Endothelial cell (in vitro differentiated cells): ENCODE measurements around the gene DUOX1. TPM values are rescaled to one million over a fixed set of nuclear protein-coding genes. Genes with fewer than 3 reads are reported as not detected.

Experiments used
- DNase-seq: peaks from one replicate; pipeline ENCODE4 v3.0.0; 2021; ENCODE audit warnings: low spot score
- H3K27ac Mint-ChIP-seq: one replicate; pipeline ENCODE4 v1.8.0; 2021; ENCODE audit warnings: mixed read lengths, inconsistent platforms; ENCODE audit not compliant: unreplicated experiment
- H3K27me3 Mint-ChIP-seq: one replicate; pipeline ENCODE4 v1.8.0; 2021; ENCODE audit warnings: mild to moderate bottlenecking, moderate library complexity, mixed read lengths, inconsistent platforms; ENCODE audit not compliant: unreplicated experiment
- H3K36me3 Mint-ChIP-seq: one replicate; pipeline ENCODE4 v1.8.0; 2021; ENCODE audit warnings: mild to moderate bottlenecking, low read depth, mixed read lengths, inconsistent platforms; ENCODE audit not compliant: unreplicated experiment
- H3K4me1 Mint-ChIP-seq: one replicate; pipeline ENCODE4 v1.8.0; 2021; ENCODE audit warnings: mild to moderate bottlenecking, mixed read lengths, inconsistent platforms; ENCODE audit not compliant: unreplicated experiment
- H3K4me3 Mint-ChIP-seq: one replicate; pipeline ENCODE4 v1.8.0; 2021; ENCODE audit warnings: mild to moderate bottlenecking, mixed read lengths, inconsistent platforms; ENCODE audit not compliant: unreplicated experiment
- H3K9me3 Mint-ChIP-seq: one replicate; pipeline ENCODE4 v1.8.0; 2021; ENCODE audit warnings: mixed read lengths, inconsistent platforms; ENCODE audit not compliant: unreplicated experiment
- CTCF ChIP-seq: fragments of 200-600 bp; sonication (generic); IDR thresholded peaks from one replicate; pipeline ENCODE4 v1.5.0; 2021; ENCODE audit warnings: antibody characterized with exemption; ENCODE audit not compliant: unreplicated experiment
- total RNA-seq: library from RNA; stranded (reverse); fragmentation: NEBNext Ultra II Directional; extraction: Animal tissue kit (Norgen Biotek cat#: 25700); gene quantifications from one replicate; pipeline ENCODE4 v1.2.1, GENCODE V29; 2021; ENCODE audit not compliant: unreplicated experiment

DUOX1 gene
- total RNA-seq, 1 donor from 2014 or later, result not detected

- peaks cover 7% of the 10 kb centered on the region for H3K4me1 Mint-ChIP-seq
- no peak overlapping the region for H3K27ac Mint-ChIP-seq
- H3K36me3 Mint-ChIP-seq, result peaks cover 5% of the 10 kb centered on the region
- no peak overlapping the region for H3K4me3 Mint-ChIP-seq
- H3K27me3 Mint-ChIP-seq, result peaks cover 14% of the 10 kb centered on the region
- TF ChIP-seq CTCF, result no peak
- H3K9me3 Mint-ChIP-seq, result no peaks in the 10 kb centered on the region
- DNase-seq, result no peak
Measured at GRCh38 chr15:45093622-45094357, 36.0 kb upstream of the DUOX1 start.

- no peaks in the 10 kb centered on the region for H3K9me3 Mint-ChIP-seq
- peaks cover 12% of the 10 kb centered on the region for H3K27me3 Mint-ChIP-seq
- DNase-seq, result no peak
Measured at GRCh38 chr15:45094358-45094730, 35.5 kb upstream of the DUOX1 start.

DNA sequence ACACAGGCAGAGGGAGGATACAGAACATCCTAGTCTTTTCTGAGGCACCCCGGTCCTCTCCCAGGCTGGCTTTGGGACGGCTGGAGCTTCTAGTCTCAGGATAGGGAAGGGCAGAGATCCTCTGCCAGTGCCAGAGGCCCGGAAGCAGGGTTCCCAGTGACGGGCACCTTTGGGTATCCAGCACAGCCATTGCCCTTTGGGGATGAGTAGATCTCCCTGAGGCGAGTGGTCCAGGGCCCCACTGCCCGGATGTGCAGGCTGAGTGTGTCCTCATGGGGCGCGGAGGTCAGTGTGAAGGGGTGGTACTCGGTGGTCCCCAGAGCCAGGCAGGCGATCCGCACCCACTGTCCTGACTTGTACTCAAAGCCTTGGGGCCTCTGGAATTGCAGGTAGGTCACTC is 34.1 kb upstream of the DUOX1 start:
- H3K4me1 Mint-ChIP-seq, result peaks cover 4% of the 10 kb centered on the region
- no peak for DNase-seq
- TF ChIP-seq CTCF, result no peak
- no peak overlapping the region for H3K4me3 Mint-ChIP-seq
- H3K27ac Mint-ChIP-seq, result no peak overlapping the region
- peaks cover 5% of the 10 kb centered on the region for H3K36me3 Mint-ChIP-seq
- H3K9me3 Mint-ChIP-seq, result no peaks in the 10 kb centered on the region
- peaks cover 12% of the 10 kb centered on the region for H3K27me3 Mint-ChIP-seq

More at GRCh38 chr15:45094358-45094730, 35.5 kb upstream of the DUOX1 start:
- Mint-ChIP-seq H3K36me3 (peaks cover 5% of the 10 kb centered on the region), H3K27ac (no peak overlapping the region), H3K4me3 (no peak overlapping the region), H3K4me1 (peaks cover 2% of the 10 kb centered on the region)
- TF ChIP-seq CTCF, result no peak

DNA sequence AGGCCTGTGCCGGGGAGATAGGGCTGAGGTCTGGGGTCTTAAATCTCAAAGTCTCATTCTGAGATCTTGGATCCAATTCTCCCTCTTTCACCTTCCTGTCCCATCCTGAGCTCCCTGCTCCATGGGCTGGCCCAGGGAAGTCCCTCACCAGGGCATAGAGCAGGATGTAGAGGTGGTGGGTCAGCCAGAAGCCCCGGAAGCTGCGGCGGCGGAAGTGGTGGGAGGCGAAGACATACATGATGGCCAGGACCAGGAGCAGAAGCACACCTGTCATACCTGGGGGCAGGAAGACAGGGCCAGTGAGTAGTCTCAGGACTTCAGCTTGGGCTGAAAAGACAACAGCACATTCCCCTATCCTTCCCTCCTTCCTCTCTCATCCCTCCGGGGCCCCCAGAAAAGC is 32.3 kb upstream of the DUOX1 start:
- peaks cover 12% of the 10 kb centered on the region for H3K27me3 Mint-ChIP-seq
- no peak for DNase-seq
- peaks cover 18% of the 10 kb centered on the region for H3K4me1 Mint-ChIP-seq
- H3K36me3 Mint-ChIP-seq, result peaks cover 5% of the 10 kb centered on the region
- H3K4me3 Mint-ChIP-seq, result no peak overlapping the region
- H3K27ac Mint-ChIP-seq, result no peak overlapping the region
- no peaks in the 10 kb centered on the region for H3K9me3 Mint-ChIP-seq
- TF ChIP-seq CTCF, result no peak

GRCh38 chr15:45099549-45100165 is 30.1 kb upstream of the DUOX1 start:
- Mint-ChIP-seq H3K4me1 (peaks cover 18% of the 10 kb centered on the region), H3K4me3 (no peak overlapping the region), H3K27ac (peak overlapping the region; percentile 12), H3K36me3 (no peaks in the 10 kb centered on the region), H3K27me3 (peaks cover 11% of the 10 kb centered on the region), H3K9me3 (no peaks in the 10 kb centered on the region)
- DNase-seq, result no peak
- no peak for TF ChIP-seq CTCF
